OCI-M1 (cell line): ENCODE measurements around the gene TBC1D10B.
A peak's percentile ranks its signal among the peaks of the same experiment; 100 is the strongest.

Experiments used
- DNase-seq: peaks from one replicate; lab custom pipeline; 2025; lab: John Stamatoyannopoulos, UW

TBC1D10B gene

DNA sequence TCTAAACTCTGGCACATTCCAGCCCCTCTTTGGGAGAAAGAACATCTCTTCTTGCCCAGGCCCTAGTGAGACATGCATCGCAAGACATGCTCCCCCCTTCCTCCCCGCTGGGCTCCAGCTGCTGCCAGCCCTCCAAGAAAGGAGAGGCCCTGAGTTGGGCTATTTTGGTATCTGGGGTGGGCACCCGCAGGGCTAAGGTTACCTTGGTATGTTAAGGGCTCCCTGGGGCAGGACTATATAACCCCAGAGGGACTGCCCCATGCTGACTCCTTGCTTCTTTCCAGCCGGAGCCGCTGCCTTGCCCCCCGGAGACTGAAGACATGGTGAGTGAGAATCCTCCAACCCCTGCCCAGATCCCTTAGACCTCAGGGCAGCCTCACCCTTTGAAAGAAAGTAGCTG is 4.2 kb upstream of the TBC1D10B start, which contains the start of gene MYL11:
MYL11 (plus strand) TSS at position 265 of the 400 bp plus-strand sequence; CDS start at position 321, 56 bp downstream.
- no peak for DNase-seq

DNA sequence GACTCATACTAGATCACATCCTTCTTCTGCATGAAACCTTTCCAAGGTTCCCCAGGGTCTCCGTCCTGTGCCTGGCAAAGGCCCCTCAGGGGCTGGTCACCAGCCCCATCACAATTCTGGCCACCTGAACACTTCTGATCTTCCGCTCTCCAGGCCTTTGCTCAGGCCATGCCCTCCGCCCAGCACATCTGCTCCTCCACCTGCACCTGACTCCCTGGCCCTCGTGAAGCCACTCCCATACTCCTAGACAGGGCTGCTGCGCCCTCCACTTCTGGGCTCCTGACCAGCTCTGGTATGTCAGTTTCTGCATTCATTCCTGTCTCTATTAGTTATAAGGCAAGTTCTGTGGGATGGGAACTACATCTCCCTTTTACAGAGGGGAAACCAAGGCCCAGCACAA is 2.4 kb upstream of the TBC1D10B start:
- no peak for DNase-seq

DNA sequence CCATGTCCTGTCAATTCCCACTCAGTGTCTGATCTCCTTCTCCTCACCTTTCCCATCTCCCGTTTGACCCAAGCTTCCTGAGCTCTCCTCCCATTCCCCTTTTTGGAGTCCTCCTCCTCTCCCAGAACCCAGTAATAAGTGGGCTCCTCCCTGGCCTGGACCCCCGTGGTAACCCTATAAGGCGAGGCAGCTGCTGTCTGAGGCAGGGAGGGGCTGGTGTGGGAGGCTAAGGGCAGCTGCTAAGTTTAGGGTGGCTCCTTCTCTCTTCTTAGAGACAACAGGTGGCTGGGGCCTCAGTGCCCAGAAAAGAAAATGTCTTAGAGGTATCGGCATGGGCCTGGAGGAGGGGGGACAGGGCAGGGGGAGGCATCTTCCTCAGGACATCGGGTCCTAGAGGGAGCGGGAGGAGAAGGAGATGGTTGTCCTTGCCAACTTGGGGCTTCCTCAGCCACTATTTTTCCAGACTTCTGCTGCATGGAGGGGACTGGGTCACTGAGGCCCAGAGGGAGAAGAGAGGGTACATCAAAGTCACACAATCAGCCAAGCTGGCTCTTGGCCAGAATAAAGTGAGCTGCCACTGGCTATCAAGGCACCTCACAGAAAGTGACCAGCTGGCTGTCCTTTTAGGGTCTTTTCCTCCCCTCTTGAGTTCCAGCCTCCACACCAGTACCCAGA is 1.9 kb upstream of the TBC1D10B start:
- DNase-seq, result no peak

DNA sequence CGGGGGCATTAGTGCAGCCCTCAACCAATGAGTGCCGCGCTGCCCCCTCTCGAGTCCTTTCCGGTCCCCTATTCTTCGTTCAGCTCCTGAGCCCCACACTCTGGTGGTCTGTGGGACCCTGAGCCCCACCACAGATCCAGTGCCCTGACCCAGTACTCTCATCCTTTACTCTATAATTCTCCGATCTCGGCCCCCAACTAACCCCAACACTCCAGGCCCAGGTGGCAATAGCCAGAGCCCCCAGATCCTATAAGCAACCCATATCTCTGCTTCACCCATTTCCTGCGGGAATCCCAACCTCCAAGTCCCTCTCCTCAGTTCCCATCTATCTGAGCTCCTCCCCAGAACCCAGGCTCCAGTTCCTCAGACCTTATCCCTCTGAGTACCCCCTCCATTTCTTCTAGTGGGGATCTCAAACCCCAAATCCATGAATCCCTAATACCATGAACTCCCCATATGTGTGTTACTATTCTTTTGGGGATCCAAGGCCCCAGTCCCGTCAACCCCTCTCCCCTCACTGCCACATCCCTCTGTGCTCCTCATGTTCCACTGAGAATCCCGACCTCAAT is 1.0 kb upstream of the TBC1D10B start:
- no peak for DNase-seq

DNA sequence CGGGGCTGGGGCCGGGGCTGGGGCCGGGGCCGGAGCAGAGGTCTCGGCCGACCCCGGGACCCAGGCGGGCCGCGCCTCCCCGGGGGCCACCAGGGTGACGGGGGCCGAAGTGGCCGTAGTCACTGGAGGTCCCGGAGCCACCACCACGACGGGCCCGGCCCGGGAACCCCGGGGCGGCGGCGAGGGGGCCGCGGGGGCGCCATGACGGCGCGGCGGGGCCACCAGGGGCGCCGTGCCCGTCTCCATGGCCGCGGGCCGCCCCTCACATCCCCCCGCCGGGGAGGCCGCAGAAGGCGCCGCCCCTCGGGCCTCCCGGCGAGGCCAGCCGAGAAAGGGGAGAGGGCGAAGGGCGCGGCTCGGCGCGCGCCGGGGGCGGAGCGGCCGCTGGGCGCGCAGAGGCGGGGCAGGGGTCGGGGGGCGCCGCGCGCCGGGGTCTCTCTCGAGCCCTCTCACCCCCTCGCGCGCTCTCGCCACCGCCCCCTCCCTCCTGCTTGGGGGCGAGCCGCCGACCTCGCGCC is 297 bp downstream of the TBC1D10B start:
- DNase-seq, result no peak

DNA sequence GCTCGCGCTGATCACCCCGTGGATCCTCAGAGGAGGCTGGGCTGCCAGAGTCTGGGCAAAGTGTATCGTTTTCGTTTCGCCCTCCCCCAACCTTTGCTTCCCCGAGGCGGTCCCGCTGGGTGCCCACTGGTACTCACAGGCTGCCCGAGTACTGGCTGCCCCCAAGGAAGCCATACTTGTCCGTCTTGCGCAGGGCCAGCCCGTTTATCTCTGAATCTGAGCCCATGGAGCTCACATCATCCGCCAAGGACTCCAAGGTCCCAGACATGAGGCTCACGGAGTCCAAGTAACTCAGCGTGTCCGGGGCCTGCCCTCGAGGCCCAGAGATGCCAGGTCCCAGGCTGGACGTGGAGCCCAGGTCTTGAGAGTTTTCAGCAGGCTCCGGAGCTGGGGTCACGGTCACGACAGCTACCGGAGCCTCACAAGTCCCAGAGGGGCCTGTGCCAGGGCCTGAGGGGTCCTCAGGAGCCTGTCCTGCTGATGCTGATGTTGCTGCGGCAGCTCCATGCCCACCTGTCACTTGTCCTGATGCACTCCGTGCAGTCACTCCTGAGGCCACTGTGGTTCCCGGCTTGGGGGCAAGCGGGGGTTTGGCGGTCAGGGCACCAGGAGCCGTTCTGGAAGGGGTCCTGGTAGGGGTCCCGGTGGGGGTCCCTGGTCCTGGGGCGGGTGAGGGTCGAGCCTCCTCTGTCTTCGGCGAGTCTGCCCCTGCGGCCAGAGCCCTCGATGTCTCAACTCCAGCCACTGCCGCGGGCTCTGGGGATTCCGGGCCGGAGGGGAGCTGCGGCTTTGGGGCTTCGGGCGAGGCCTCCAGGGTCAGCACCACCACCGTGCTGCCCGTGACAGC is 980 bp downstream of the TBC1D10B start:
- peak; percentile 31 for DNase-seq

DNA sequence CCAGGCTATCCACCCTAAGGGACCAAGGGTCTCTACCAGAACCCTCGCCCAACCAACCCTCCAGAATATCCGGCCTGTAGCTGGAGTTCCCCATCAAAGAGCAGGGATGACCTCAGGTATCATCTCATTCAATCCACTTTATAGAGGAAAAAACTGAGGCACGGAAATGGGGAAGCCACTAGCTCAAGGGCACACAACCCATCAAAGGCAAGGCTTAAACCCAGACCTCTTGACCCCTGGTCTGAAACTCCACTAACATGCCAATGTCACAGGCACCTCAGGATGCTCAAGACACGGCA is 1.6 kb downstream of the TBC1D10B start:
- no peak for DNase-seq

DNA sequence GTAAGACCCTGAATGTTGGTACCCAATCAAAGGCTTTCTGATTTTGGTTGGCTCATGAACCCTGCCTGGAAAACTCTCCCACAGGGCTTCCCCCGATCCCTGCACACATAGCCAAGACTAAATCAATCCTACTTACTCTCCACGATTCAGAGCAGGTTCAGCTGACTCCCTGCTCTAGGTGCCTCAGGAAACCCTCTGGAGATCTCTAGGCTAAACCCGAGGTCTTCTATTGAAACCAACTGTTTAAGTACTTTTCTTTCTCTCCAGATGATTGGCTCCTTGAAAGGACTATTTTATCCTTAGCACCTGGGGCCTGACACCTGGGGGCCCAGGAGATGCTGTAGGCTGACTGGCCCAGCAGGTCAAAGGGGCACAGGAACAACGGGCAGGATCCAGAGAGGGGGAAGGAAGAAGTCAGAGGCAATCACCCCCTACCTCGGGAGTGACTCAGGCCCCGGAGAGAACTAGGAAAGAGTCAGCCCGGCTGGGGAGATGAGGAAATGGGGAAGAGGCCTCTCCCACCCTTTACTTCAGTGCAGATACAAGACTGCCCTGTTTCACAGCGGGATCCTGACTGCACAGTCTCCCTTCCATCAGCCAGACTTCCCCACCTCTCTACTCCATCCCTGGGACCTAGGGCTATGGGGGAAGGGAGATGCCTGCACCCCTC is 2.0 kb downstream of the TBC1D10B start:
- peak; percentile 53 for DNase-seq

DNA sequence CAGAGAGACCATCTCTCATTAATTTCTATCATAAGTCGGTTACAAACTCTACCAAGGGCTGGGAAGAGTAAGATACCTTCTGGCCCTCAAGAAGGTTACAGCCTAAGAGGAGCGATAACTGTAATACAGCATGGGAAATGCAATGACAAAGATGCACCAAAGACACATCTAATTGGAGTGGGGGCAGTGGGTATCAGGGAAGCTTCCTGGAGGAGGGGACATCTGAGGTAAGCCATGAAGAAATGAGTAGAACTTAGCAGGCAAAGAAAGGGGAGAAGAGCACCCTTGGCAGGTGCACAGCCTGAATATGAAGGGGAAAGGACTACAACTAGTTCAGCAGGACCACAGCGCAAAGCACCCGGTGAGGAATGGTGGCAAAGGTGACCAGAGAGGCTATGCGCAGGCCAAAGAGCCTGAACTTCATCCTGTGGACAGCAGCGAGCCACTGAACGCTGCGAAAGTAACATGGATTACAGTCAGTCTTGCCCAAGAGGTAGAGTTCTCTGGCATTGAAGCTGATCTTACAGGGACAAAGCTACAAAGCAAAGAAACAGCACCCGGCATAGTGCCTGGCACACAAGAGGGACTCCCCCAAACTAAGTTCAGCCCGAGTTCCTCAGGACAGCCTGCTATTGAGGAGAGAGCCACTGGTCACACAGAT is 2.8 kb downstream of the TBC1D10B start:
- no peak for DNase-seq

DNA sequence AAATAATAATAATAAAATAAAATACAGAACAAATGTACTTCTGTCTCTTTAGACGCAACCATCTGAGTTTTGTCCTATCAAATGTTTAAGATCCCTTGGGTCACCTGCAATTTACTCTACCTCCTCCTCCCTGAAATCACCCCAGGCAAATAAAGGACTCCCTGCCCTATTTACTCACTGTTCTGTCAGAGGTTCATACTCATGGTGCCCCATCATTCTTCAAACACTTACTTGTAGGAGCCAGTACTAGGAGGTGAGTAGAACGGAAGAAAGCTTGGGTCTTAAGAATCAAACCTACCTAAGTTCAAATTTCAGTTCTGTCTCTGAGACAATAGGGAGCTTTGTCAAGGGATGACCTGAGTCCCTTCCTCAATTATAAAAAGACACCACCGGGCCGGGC is 3.8 kb downstream of the TBC1D10B start:
- DNase-seq, result no peak

DNA sequence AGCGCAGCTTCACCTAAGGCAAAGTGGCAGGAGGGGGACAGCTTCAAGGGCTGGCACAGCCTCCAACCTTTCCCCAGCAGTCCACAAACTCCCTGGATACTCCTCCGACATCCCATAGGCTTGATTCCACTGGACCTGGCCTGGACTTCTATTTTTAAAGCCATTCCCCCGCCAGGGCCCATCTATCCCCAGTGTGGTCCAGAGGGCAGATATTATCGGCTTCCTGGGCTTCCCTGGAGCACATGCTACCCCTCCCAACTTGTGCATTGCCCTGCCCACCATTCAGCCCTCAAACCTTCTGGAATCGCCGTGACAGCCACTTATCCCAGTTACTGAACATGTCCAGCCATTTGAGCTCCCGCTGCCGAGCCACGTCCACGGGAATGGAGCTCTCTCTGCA is 5.1 kb downstream of the TBC1D10B start:
- DNase-seq, result no peak

DNA sequence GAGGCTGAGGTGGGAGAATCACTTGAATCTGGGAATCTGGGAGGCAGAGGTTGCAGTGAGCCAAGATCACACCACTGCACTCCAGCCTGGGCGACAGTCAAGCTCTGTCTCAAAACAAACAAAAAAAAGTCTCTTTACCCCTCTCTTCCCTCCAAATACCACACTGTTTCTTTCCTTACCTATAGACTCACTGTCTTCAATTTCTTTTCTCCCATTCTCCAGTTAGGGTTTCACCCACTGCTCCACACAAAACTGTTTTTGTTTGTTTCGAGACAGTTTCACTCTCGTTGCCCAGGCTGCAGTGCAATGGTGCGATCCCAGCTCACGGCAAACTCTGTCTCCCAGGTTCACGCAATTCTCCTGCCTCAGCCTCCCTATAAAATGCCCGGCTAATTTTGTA is 9.1 kb downstream of the TBC1D10B start:
- no peak for DNase-seq

DNA sequence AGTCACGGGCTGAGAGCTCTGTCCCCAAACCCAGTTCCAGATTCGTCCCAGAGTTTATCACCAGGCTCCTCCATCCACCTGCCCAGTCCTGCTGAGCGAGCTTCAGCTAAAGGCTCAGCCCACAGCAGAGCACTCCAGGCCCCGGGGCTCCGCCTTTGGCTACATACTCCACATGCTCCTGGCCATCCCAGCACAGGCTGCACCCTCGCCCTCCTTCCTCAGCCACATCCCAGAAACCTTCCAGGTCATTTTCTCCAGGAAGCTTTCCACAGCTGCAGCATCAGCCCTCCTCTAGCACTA is 10.5 kb downstream of the TBC1D10B start:
- DNase-seq, result no peak

DNA sequence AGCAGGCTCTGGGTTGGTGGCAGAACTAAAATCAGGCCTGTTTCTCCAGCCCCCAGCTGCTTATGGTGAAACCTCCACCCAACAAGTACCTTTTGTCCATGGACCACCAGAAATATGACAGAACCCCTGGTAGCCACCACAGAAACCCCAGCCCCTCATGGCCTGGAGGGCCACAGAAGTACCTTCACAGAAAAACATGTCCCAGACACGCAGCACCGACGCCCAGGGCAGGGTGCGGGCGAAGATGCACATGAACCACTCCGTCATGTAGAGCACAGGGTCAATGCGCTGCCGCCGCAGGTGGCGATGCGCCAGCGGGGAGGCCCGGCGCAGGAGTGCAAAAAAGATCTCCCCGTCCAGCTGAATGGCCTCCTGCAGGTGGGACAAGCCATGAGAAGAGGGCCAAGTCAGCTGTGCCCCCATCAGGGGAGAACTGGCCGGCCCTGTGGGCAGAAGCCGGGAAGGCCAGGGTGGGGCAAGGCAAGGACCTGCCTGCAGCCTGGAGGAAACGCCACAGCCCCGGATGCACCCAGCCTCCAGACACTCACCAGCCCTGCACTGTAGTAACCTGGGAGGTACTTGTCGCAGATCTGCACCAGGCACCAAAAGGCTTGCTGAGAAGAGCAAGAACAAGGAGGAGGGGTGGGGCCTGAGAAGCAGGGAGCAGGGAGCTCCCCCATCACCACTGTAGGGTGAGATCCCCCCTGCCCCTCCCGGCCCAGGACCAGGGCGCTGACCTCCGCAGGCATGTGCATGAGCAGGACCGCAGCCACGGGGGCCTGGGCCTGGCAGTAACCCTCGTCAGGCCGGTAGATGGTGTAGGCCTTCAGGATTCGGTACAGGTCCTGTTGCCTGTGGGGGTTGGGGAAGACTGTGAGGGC is 11.1 kb downstream of the TBC1D10B start:
- DNase-seq, result no peak

DNA sequence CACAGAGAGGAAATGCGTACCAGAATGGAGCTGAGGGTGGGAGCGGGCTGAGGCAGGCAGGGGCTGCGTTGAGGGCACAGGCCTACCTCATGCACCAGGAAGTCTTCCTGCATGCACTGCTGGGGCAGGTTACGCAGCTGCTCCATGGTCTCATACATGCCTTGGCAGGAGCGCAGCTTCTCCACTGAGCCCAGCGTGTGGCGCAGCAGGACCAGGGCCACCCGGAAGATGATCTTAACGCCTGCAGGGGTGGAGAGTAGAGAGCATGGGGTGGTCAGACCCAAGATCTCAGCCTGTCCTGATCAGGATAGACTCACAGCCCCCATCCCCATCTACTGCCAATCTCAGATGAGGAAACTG is 11.7 kb downstream of the TBC1D10B start:
- DNase-seq, result no peak

DNA sequence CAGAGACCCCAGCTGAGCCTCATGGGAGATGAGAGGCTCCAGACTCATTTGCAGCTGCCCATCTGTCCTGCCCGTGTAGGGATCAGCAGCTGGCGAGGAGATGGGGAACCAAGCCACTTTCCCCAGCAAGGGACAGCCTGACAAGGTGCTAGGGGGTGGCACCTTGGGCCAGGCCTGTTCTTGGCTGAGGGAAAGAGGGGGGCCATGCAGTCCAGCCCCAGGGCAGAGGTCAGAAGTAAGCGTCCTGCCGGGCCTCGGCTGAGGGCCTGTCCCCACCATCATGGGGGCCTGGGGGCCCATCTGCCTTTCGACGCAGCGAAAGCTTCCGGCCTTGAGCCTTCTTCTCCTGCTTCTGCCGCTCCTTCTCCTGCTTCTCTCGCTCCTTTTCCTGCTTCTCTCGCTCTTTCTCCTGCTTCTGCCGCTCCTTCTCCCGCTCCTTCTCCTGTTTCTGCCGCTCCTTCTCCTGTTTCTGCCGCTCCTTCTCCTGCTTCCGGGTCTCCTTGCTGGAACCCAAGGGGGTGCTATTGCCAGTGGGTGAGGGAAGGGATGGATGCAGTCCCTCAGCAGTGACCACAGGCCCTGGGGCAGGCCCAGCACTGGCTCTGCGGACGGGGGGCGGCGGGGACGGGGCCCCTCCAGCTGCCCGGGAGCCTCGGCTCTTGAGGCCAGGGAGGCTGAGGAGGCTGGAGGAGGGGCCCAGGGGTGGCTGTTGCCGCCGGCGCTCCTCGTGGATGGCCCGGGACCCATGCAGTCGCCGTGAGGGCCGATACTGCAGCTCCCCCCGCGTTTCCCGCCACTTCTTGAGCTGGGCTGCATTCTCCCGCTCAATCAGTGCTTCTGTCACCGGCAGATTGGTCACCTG is 12.3 kb downstream of the TBC1D10B start:
- DNase-seq, result no peak

DNA sequence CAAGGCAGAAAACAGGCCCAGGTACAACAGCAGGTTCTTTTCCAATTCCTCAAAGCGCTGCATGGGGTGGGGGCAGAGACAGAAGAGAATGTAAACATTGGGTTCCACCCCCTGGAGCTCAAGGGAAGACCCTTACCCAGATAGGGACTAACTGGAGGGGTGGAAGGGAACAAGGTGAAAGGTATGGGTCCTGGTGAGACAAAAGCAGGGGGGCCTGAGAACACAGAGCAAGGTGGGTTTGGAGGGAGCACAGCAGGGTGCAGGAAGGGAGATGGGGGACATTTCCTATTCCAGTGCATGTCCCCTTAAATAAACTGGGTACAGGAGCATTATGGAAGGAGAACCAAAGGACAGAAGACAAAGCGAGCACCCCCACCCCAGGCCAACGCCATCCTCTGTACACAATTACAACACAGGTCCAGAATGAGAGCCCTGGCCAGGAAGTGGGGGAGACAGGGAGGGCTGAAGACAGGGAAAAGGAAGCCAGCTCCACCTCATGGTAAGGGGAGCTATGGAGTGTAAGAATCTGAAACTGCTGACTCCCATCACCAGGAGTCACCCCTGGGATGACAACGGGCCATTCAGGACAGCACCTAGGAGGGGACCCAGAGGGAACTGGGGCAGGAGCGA is 13.1 kb downstream of the TBC1D10B start:
- DNase-seq, result no peak

DNA sequence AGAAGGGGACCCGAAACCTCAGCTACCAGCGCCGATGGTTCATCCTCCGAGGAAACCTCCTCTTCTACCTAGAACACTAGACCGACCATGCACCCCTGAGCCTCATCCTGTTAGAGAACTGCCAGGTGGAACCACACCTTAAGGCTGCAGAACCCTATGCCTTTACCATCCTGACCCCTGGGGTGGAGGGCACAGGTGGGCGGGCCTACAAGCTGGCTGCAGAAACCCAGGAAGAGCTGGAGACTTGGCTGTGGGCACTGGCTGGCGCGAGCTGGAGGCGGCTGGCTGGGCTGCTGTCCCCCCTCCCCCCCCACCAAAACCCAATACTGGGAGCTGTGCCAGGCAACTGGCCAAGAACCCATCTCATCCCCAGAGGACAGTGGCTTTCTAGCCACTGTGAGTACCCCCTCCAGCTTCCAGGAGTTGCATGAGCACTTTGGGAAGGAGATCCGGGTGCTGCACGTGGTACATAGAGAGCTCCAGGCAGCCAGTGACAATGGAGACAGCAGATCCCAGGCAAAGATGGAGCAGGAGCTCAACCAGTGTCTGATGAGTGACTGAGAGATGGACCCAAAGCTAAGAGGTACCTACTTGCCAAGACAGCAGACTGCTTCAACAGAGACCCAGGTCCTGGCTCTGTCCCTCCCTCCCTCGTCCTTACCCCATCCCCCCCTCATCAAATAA is 13.8 kb downstream of the TBC1D10B start:
- DNase-seq, result peak; percentile 56

DNA sequence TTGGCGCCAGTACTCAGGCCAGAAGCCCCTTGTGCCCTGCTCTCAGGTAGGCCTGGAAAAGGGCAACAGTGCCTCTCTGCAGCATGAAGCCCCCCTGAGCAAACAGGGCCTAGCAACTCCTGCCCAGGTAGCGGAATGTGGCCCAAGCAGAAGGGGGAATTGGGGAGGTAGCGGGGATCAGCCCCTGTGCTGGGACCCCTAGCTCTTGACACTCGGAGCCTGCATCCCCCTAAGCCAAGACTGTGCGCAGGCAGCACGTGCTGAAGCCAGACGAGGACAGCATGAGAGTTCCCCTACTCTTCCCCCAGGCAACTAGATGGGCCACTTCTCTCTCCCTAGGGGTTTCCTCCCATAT is 14.4 kb downstream of the TBC1D10B start:
- no peak for DNase-seq
